ENCODE data around the gene GPR157.

GPR157 gene

GRCh38 chr1:9128520-9129265, at the start of gene GPR157:
Gene GPR157, minus strand, starts transcription at chr1:9129102. Its CDS starts 75 bp downstream, at chr1:9129027.
- Histone ChIP-seq H3K9me3 (ENCODE audit: insufficient read depth, low read length, severe bottlenecking) (no peaks in the 10 kb centered on the region), H3K9ac (ENCODE audit: low read depth, low read length) (peak within 1 kb of the TSS; percentile 75), H3K4me2 (ENCODE audit: insufficient read depth, low read length) (peak within 1 kb of the TSS; percentile 98), H3K4me1 (ENCODE audit: insufficient read depth, low read length) (peaks cover 46% of the 10 kb centered on the region), H4K20me1 (ENCODE audit: insufficient read depth, low read length) (no peaks in the 10 kb centered on the region), H3K36me3 (ENCODE audit: insufficient read depth, low read length) (no peaks in the 10 kb centered on the region), H3K27me3 (ENCODE audit: insufficient read depth, low read length, poor library complexity) (no peaks in the 10 kb centered on the region), H3K79me2 (ENCODE audit: insufficient read depth, low read length) (no peaks in the 10 kb centered on the region), H3K4me3 (ENCODE audit: low read depth in 1 of 2, low read length in 2 of 2) (peak within 1 kb of the TSS; percentile 46 to 72; a peak in 3 of 4 replicates), H2AFZ (ENCODE audit: low read depth, low read length) (peak within 1 kb of the TSS; percentile 67), H3K27ac (ENCODE audit: low read length) (peak within 1 kb of the TSS; percentile 54)
- TF ChIP-seq CTCF (IDR thresholded peaks at IDR 0.05; ENCODE audit: borderline replicate concordance, extremely low read depth, low read length, poor library complexity, severe bottlenecking) (peak; percentile 28), EZH2 (IDR thresholded peaks at IDR 0.05; ENCODE audit: borderline replicate concordance, low read depth, low read length, severe bottlenecking) (no peak)
- DNase-seq: peak; percentile 76
- peak; percentile 64 for ATAC-seq (ENCODE audit: insufficient read depth, low read depth)

- Histone ChIP-seq H3K36me3 (ENCODE audit: insufficient read depth, low read length) (no peaks in the 10 kb centered on the region), H3K27me3 (ENCODE audit: insufficient read depth, low read length, poor library complexity) (peaks cover 4% of the 10 kb centered on the region), H3K4me2 (ENCODE audit: insufficient read depth, low read length) (no peak overlapping the region), H3K79me2 (ENCODE audit: insufficient read depth, low read length) (no peaks in the 10 kb centered on the region), H3K4me1 (ENCODE audit: insufficient read depth, low read length) (no peaks in the 10 kb centered on the region), H2AFZ (ENCODE audit: low read depth, low read length) (no peak overlapping the region), H4K20me1 (ENCODE audit: insufficient read depth, low read length) (no peaks in the 10 kb centered on the region), H3K9me3 (ENCODE audit: insufficient read depth, low read length, severe bottlenecking) (no peaks in the 10 kb centered on the region), H3K9ac (ENCODE audit: low read depth, low read length) (no peak overlapping the region), H3K4me3 (ENCODE audit: low read depth in 1 of 2, low read length in 2 of 2) (no peak overlapping the region), H3K27ac (ENCODE audit: low read length) (no peak overlapping the region)
- DNase-seq: no peak
- TF ChIP-seq CTCF (IDR thresholded peaks at IDR 0.05; ENCODE audit: borderline replicate concordance, extremely low read depth, low read length, poor library complexity, severe bottlenecking): no peak
- no peak for TF ChIP-seq EZH2 (IDR thresholded peaks at IDR 0.05; ENCODE audit: borderline replicate concordance, low read depth, low read length, severe bottlenecking)
- ATAC-seq (ENCODE audit: insufficient read depth, low read depth): no peak
Measured at GRCh38 chr1:9174762-9175161, 45.9 kb upstream of the GPR157 start.

GRCh38 chr1:9174243-9174642, 45.3 kb upstream of the GPR157 start:
- no peaks in the 10 kb centered on the region for H4K20me1 ChIP-seq (ENCODE audit: insufficient read depth, low read length)
- TF ChIP-seq EZH2 (IDR thresholded peaks at IDR 0.05; ENCODE audit: borderline replicate concordance, low read depth, low read length, severe bottlenecking) (no peak), CTCF (IDR thresholded peaks at IDR 0.05; ENCODE audit: borderline replicate concordance, extremely low read depth, low read length, poor library complexity, severe bottlenecking) (no peak)
- no peak overlapping the region for H3K9ac ChIP-seq (ENCODE audit: low read depth, low read length)
- no peak overlapping the region for H2AFZ ChIP-seq (ENCODE audit: low read depth, low read length)
- H3K27ac ChIP-seq (ENCODE audit: low read length): no peak overlapping the region
- no peaks in the 10 kb centered on the region for H3K79me2 ChIP-seq (ENCODE audit: insufficient read depth, low read length)
- ATAC-seq (ENCODE audit: insufficient read depth, low read depth) (no peak), DNase-seq (no peak)
- H3K27me3 ChIP-seq (ENCODE audit: insufficient read depth, low read length, poor library complexity): peaks cover 4% of the 10 kb centered on the region
- H3K4me1 ChIP-seq (ENCODE audit: insufficient read depth, low read length): no peaks in the 10 kb centered on the region
- no peak overlapping the region for H3K4me2 ChIP-seq (ENCODE audit: insufficient read depth, low read length)
- no peaks in the 10 kb centered on the region for H3K36me3 ChIP-seq (ENCODE audit: insufficient read depth, low read length)
- no peak overlapping the region for H3K4me3 ChIP-seq (ENCODE audit: low read depth in 1 of 2, low read length in 2 of 2)
- no peaks in the 10 kb centered on the region for H3K9me3 ChIP-seq (ENCODE audit: insufficient read depth, low read length, severe bottlenecking)

Data from DND-41 (cell line).